ENCODE measurements around the gene PRKCI. TPM values are rescaled to one million over a fixed set of nuclear protein-coding genes. Genes with fewer than 3 reads are reported as not detected.
"Not testable (repeated sequence)": the region's sequence is repeated elsewhere in the genome, so short reads cannot be mapped to it uniquely, and the experiment has no call there.

Gene PRKCI
- total RNA-seq, 4 donors from 2014 or later: 38.6 to 123 (median 50.2) TPM

DNA sequence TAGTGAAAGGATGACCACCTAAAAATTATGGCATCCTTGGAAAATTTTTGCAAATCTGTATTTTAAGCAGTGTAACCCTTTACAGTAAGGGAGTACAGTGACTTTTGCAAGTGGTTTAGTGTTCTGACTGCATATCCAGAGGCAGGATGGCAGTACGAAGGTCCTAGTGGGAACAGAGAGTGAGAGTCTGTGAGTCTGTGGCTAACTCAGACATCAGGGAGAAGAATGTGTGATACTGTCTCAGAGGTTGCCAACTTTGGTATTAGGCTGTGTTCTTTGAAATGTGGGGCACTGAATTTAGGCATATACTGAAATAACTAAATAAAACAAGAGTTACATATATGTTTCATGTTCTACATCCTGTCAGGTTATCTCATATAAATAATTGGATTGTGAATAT, 25.7 kb downstream of the PRKCI start:
- intact Hi-C loops (cut with DNase I; ENCODE audit: low total_unique reads): no loop called here
- no peak for TF ChIP-seq POLR2A (IDR thresholded peaks at IDR 0.05)
- TF ChIP-seq, protein P1, sequence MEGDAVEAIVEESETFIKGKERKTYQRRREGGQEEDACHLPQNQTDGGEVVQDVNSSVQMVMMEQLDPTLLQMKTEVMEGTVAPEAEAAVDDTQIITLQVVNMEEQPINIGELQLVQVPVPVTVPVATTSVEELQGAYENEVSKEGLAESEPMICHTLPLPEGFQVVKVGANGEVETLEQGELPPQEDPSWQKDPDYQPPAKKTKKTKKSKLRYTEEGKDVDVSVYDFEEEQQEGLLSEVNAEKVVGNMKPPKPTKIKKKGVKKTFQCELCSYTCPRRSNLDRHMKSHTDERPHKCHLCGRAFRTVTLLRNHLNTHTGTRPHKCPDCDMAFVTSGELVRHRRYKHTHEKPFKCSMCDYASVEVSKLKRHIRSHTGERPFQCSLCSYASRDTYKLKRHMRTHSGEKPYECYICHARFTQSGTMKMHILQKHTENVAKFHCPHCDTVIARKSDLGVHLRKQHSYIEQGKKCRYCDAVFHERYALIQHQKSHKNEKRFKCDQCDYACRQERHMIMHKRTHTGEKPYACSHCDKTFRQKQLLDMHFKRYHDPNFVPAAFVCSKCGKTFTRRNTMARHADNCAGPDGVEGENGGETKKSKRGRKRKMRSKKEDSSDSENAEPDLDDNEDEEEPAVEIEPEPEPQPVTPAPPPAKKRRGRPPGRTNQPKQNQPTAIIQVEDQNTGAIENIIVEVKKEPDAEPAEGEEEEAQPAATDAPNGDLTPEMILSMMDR (IDR thresholded peaks at IDR 0.05): no peak
- WGBS, 2 donors: 90 to 97% methylated on average over 1 of the region's 1 CpG
- DNase-seq (ENCODE audit: low spot score in 2 of 2): no peak
- H3K4me3 ChIP-seq (ENCODE audit: low read depth, poor library complexity, severe bottlenecking): no peak overlapping the region

DNA sequence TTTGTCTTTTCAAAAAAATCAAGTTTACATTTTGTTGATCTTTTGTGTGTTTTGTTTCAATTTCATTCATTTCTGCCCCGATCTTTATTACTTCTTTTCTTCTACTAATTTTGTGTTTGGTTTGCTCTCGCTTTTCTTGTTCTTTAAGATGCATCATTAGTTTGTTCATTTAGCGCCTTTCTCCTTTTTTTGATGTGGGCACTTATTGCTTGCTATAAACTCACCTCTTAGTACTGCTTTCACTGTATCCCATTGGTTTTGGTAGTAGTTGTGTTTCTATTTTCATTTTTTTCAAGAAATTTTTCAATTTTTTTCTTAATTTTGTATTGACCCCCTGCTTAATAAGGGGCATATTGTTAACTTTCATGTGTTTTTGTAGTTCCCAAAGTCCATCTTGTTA, 34.4 kb downstream of the PRKCI start:
- 96 to 97% methylated on average over 3 of the region's 3 CpGs for WGBS, 2 donors
- DNase-seq (ENCODE audit: low spot score in 2 of 2): no peak
- H3K4me3 ChIP-seq (ENCODE audit: low read depth, poor library complexity, severe bottlenecking): no peak overlapping the region
- intact Hi-C loops (cut with DNase I; ENCODE audit: low total_unique reads): no loop called here
- TF ChIP-seq, protein P1 (IDR thresholded peaks at IDR 0.05): no peak
- TF ChIP-seq POLR2A (IDR thresholded peaks at IDR 0.05): no peak

DNA sequence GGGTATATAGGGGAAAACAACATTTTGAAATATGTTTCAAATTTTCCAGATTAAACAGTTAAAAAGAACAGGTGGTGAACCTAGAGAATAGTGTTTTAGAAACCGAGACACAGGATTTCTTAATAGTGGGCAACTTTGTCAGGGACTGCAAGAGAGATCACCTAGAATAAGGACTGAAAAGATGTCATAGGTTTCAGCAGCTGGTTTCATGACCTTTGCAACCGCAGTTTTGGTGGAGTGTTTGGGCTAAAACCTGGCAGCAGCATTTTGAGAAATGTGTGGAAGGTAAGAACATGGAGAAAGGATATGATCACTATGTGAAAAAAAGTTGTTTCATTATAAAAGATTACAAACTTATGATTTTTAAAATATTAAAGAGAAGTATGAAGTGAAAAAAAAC, 34.9 kb downstream of the PRKCI start:
- H3K4me3 ChIP-seq (ENCODE audit: low read depth, poor library complexity, severe bottlenecking): no peak overlapping the region
- no peak for DNase-seq (ENCODE audit: low spot score in 2 of 2)
- TF ChIP-seq, protein P1 (IDR thresholded peaks at IDR 0.05): no peak
- no peak for TF ChIP-seq POLR2A (IDR thresholded peaks at IDR 0.05)
- intact Hi-C loops (cut with DNase I; ENCODE audit: low total_unique reads): no loop called here
- 96 to 97% methylated on average over 2 of the region's 2 CpGs for WGBS, 2 donors

DNA sequence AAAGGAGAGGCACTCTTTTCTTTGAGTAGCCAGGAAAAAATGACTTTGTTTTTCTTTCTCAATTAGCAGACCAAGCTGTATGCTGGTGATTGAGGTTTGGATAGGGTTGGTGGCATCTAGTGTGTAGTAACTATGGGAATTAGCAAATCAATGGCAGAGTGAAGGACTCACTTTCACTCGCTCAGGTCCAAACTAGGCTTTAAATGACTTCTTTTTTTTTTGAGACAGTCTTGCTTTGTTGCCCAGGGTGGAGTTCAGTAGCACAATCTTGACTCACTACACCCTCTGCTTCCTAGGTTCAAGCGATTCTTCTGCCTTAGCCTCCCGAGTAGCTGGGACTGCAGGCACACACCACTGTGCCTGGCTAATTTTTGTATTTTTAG, 35.9 kb downstream of the PRKCI start:
- intact Hi-C loops (cut with DNase I; ENCODE audit: low total_unique reads): no loop called here
- TF ChIP-seq POLR2A (IDR thresholded peaks at IDR 0.05): no peak
- TF ChIP-seq, protein P1 (IDR thresholded peaks at IDR 0.05): no peak
- DNase-seq (ENCODE audit: low spot score in 2 of 2): no peak
- WGBS, 2 donors: 88 to 91% methylated on average over 3 of the region's 3 CpGs
- H3K4me3 ChIP-seq (ENCODE audit: low read depth, poor library complexity, severe bottlenecking): no peak overlapping the region

DNA sequence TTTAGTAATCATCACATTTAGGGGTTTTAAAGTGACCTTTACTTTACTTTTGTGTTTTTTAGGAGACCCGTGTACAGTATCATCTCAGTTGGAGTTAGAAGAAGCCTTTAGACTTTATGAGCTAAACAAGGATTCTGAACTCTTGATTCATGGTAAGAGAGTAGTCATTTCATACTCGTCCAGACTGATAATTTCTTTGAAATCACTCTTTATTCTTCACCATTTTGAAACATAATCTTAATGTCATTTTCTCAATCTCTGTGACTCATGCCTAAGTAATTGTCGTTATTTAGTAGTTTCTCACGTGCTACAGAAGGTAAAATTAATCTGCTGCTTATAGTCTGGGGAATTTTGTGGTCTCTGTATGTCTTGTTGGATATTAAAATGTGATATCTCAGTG, 37.7 kb downstream of the PRKCI start:
- WGBS, 2 donors: 88 to 91% methylated on average over 4 of the region's 4 CpGs
- DNase-seq (ENCODE audit: low spot score in 2 of 2): no peak
- no peak for TF ChIP-seq POLR2A (IDR thresholded peaks at IDR 0.05)
- TF ChIP-seq, protein P1 (IDR thresholded peaks at IDR 0.05): no peak
- intact Hi-C loops (cut with DNase I; ENCODE audit: low total_unique reads): no loop called here
- H3K4me3 ChIP-seq (ENCODE audit: low read depth, poor library complexity, severe bottlenecking): no peak overlapping the region

DNA sequence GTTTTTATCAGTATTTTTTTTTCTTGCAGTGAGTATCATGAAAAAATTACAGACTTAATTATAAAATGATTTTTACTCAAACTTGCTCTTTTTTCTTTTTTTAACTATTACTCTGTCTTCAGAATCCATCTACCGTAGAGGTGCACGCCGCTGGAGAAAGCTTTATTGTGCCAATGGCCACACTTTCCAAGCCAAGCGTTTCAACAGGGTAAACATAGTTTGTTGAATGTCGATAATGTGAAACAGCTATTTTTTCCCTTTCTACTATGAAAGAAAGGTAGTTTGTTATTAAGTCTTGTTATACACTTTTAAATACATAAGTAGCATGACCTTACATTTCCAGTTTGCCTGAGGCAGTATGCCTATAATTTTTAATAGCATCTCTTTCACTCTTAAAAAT, 45.6 kb downstream of the PRKCI start:
- H3K4me3 ChIP-seq (ENCODE audit: low read depth, poor library complexity, severe bottlenecking): no peak overlapping the region
- 95 to 96% methylated on average over 5 of the region's 5 CpGs for WGBS, 2 donors
- no peak for DNase-seq (ENCODE audit: low spot score in 2 of 2)
- intact Hi-C loops (cut with DNase I; ENCODE audit: low total_unique reads): no loop called here
- TF ChIP-seq POLR2A (IDR thresholded peaks at IDR 0.05): no peak
- TF ChIP-seq, protein P1 (IDR thresholded peaks at IDR 0.05): no peak

DNA sequence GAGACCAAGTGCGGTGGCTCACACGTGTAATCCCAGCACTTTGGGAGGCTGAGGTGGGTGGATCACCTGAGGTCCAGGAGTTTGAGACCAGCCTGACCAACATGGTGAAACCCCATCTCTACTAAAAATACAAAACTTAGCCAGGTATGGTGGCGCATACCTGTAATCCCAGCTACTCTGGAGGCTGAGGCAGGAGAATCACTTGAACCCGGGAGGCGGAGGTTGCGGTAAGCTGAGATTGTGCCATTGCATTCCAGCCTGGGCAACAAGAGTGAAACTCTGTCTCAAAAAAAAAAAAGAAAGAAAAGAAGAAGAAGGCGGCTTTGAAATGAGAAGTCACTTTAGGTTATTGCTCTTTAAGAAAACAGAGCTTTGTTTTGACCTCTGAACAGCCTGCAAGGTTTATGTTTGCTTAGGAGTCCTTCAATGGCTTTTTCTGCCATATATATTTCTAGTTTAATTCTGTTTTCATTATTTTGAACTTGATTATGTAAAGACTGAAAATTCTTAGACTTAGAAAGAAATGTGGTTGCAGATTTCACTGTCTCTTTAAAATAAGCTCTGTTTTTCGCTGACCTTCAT, 47.5 kb downstream of the PRKCI start:
- intact Hi-C loops (cut with DNase I; ENCODE audit: low total_unique reads); DNase-seq (ENCODE audit: low spot score in 2 of 2); H3K4me3 ChIP-seq (ENCODE audit: low read depth, poor library complexity, severe bottlenecking): not testable (repeated sequence)
- 94 to 96% methylated on average over 8 of the region's 8 CpGs for WGBS, 2 donors

Data from lower leg skin (tissue), 4 donors.